K562 (cell line): Measurements from ENCODE around the gene RNH1. TPM values are rescaled to one million over a fixed set of nuclear protein-coding genes. Genes with fewer than 3 reads are reported as not detected.
A peak's percentile ranks its signal among the peaks of the same experiment; 100 is the strongest.

ENCODE experiments used
- ATAC-seq: fragments of 200-7000 bp; cut with Tn5 transposase; 3 replicates; pipeline ENCODE4 v1.9.1; 2020; ENCODE audit warnings: moderate library complexity
- BruUV-seq: library from RNA; stranded (reverse); fragments of 400-500 nt; replicated peaks from 2 replicates; lab custom pipeline; 2021; lab: Mats Ljungman, UMichigan
- CTCF ChIA-PET: fragments of 300-600 bp; formaldehyde crosslinking; extraction: SDS; loops from one replicate; lab custom pipeline; 2021; ENCODE audit warnings: low intra/inter-chr PET ratio; lab: Yijun Ruan, JAX
- POLR2A ChIA-PET: fragments of 300-600, 350-650 bp; sonication (Branson Sonifier 250); formaldehyde crosslinking; extraction: SDS; loops from one replicate; lab custom pipeline; 2021; ENCODE audit warnings: antibody characterized with exemption, inconsistent platforms; lab: Yijun Ruan, JAX
- DNase-seq, 4 experiments: peaks; one replicate each; pipeline versions ENCODE4 v3.0.0 to v3.0.0-alpha.2; 2011 to 2018; ENCODE audit warnings: low spot score in 3 of 4, mixed read lengths in 3 of 4; ENCODE audit errors: extremely low read depth in 1 of 4
- FAIRE-seq: peaks from 2 replicates; lab custom pipeline; 2011; peaks lifted over from hg19 to GRCh38; lab: Jason Lieb, UNC
- H2AFZ ChIP-seq: 2 replicates; pipeline ENCODE4 v1.6.0; 2011; ENCODE audit warnings: low read depth, low read length, control low read depth, inconsistent platforms
- H3K27ac ChIP-seq: fragments of 200-600 bp; 3 replicates; pipeline ENCODE4 v1.8.0; 2011; ENCODE audit warnings: low read depth, mild to moderate bottlenecking, control low read depth, inconsistent platforms, low read length, moderate library complexity, mixed read lengths; ENCODE audit errors: extremely low read depth
- H3K27me3 ChIP-seq, 2 experiments: fragments of 300-600 bp in 1 of 2; 2 replicates in 1 of 2; 3 replicates in 1 of 2; pipeline versions ENCODE4 v1.6.0 to v1.8.0; 2011; ENCODE audit warnings: inconsistent platforms in 2 of 2, low read length in 2 of 2, mild to moderate bottlenecking in 1 of 2, mixed read lengths in 1 of 2, moderate library complexity in 1 of 2; ENCODE audit not compliant: control insufficient read depth in 2 of 2, insufficient read depth in 2 of 2
- H3K36me3 ChIP-seq: fragments of 300-600 bp; 3 replicates; pipeline ENCODE4 v1.8.0; 2011; ENCODE audit warnings: mild to moderate bottlenecking, low read length, inconsistent platforms; ENCODE audit not compliant: control insufficient read depth, insufficient read depth
- H3K4me1 ChIP-seq, 2 experiments: fragments of 200-600 bp in 1 of 2; replicated peaks in 1 of 2; 2 replicates in 1 of 2; 3 replicates in 1 of 2; pipeline versions ENCODE4 v1.5.1 to v1.8.0; 2011; ENCODE audit warnings: inconsistent platforms in 2 of 2, low read length in 2 of 2, mild to moderate bottlenecking in 1 of 2, mixed read lengths in 1 of 2, moderate library complexity in 1 of 2; ENCODE audit not compliant: control insufficient read depth in 2 of 2, insufficient read depth in 2 of 2
- H3K4me2 ChIP-seq: 2 replicates; pipeline ENCODE4 v1.6.1; 2011; ENCODE audit warnings: low read length, control low read depth, inconsistent platforms, mixed read lengths; ENCODE audit not compliant: insufficient read depth
- H3K4me3 ChIP-seq: fragments of 200-600 bp; sonication (generic), shearing (Covaris generic); 2 replicates; pipeline ENCODE4 v1.5.1; 2016; ENCODE audit warnings: control low read depth, inconsistent platforms
- H3K79me2 ChIP-seq: fragments of 200-600 bp; 3 replicates; pipeline ENCODE4 v1.8.0; 2011; ENCODE audit warnings: low read length, inconsistent platforms; ENCODE audit not compliant: control insufficient read depth, insufficient read depth
- H3K9ac ChIP-seq, 2 experiments: 2 replicates each; pipeline versions ENCODE4 v1.6.0 to v1.6.1; 2011; ENCODE audit warnings: low read depth in 2 of 2, low read length in 2 of 2, control low read depth in 1 of 2, inconsistent platforms in 1 of 2, mild to moderate bottlenecking in 1 of 2, mixed read lengths in 1 of 2; ENCODE audit not compliant: insufficient read depth in 1 of 2
- H3K9me1 ChIP-seq: one replicate; pipeline ENCODE4 v1.6.0; 2011; ENCODE audit warnings: inconsistent platforms, mild to moderate bottlenecking, low read length, moderate library complexity; ENCODE audit not compliant: control insufficient read depth, insufficient read depth
- H3K9me3 ChIP-seq: replicated peaks from 2 replicates; pipeline ENCODE4 v1.5.1; 2011; ENCODE audit warnings: low read depth, low read length, inconsistent platforms; ENCODE audit not compliant: control insufficient read depth, insufficient read depth
- H4K20me1 ChIP-seq: replicated peaks from 2 replicates; pipeline ENCODE4 v1.6.1; 2011; ENCODE audit warnings: low read length, inconsistent platforms, mixed read lengths; ENCODE audit not compliant: control insufficient read depth, insufficient read depth
- ELF2 ChIP-seq: fragments of 250-450 bp; sonication (Bioruptor Pico); IDR thresholded peaks from 2 replicates; pipeline ENCODE4 v1.5.0; 2021; ENCODE audit warnings: mild to moderate bottlenecking
- ESRRA ChIP-seq: fragments of 450-650 bp; IDR thresholded peaks from 2 replicates; pipeline ENCODE4 v1.6.1; 2014; ENCODE audit warnings: low read depth, mild to moderate bottlenecking, moderate library complexity, borderline replicate concordance
- HCFC1 ChIP-seq: IDR thresholded peaks from 2 replicates; pipeline ENCODE4 v1.6.1; 2012; ENCODE audit warnings: low read depth, low read length, improper control_type of control experiment
- HDAC8 ChIP-seq: fragments of 450-650 bp; IDR thresholded peaks from 2 replicates; pipeline ENCODE4 v1.6.1; 2016; ENCODE audit warnings: mild to moderate bottlenecking, missing genetic modification characterization, moderate library complexity, missing compliant biosample characterization
- MED1 ChIP-seq: sonication (generic); formaldehyde crosslinking; IDR thresholded peaks from 2 replicates; pipeline ENCODE4 v1.8.1; 2023; ENCODE audit warnings: missing genetic modification reagents, borderline replicate concordance
- PHF8 ChIP-seq: fragments of 200-600 bp; sonication (generic); IDR thresholded peaks from 2 replicates; pipeline ENCODE4 v1.6.1; 2012; ENCODE audit warnings: mixed run types, mild to moderate bottlenecking, inconsistent platforms, low read length, moderate library complexity, borderline replicate concordance
- RBM22 ChIP-seq: fragments of 200-400 bp; formaldehyde crosslinking; IDR thresholded peaks from 2 replicates; pipeline ENCODE4 v1.6.1; 2018; ENCODE audit warnings: low read length, low read depth; ENCODE audit not compliant: poor library complexity, severe bottlenecking
- SAFB ChIP-seq: fragments of 200-400 bp; formaldehyde crosslinking; IDR thresholded peaks from 2 replicates; pipeline ENCODE4 v1.6.1; 2017; ENCODE audit warnings: low read depth, low read length, borderline replicate concordance
- ZBTB9 ChIP-seq: fragments of 450-650 bp; formaldehyde crosslinking; IDR thresholded peaks from 2 replicates; pipeline ENCODE4 v1.4.0; 2020; ENCODE audit warnings: mild to moderate bottlenecking, moderate library complexity
- ZEB2 ChIP-seq: fragments of 450-650 bp; IDR thresholded peaks from 2 replicates; pipeline ENCODE4 v1.6.1; 2016
- ZNF197 ChIP-seq: fragments of 200-800 bp; sonication (Bioruptor generic); IDR thresholded peaks from 2 replicates; pipeline ENCODE4 v1.6.1; 2016; ENCODE audit warnings: low read depth, missing genetic modification characterization, missing compliant biosample characterization
- ZNF395 ChIP-seq: fragments of 200-800 bp; sonication (Bioruptor generic); IDR thresholded peaks from 2 replicates; pipeline ENCODE4 v1.6.1; 2017; ENCODE audit warnings: missing genetic modification characterization, missing compliant biosample characterization
- ZNF511 ChIP-seq: sonication (generic); formaldehyde crosslinking; IDR thresholded peaks from 2 replicates; pipeline ENCODE4 v1.8.0; 2022; ENCODE audit warnings: mild to moderate bottlenecking, missing genetic modification reagents
- ZNF512 ChIP-seq: IDR thresholded peaks from 2 replicates; pipeline ENCODE4 v1.6.1; 2016; ENCODE audit warnings: missing genetic modification characterization, missing compliant biosample characterization
- ZNF830 ChIP-seq: fragments of 250-450 bp; sonication (Bioruptor Pico); IDR thresholded peaks from 2 replicates; pipeline ENCODE4 v1.5.0; 2021; ENCODE audit warnings: mild to moderate bottlenecking
- WGBS: fragments of 100-300 bp; shearing (Covaris generic); methylation state at CpG from one replicate; pipeline ENCODE4 v1.1.6; 2016; ENCODE audit warnings: low coverage, mixed read lengths; ENCODE audit not compliant: insufficient coverage; ENCODE audit errors: missing lambda C conversion rate; 5-methylcytosine and 5-hydroxymethylcytosine counted together
- in situ Hi-C: fragments of 300-500 bp; cut with MboI; formaldehyde crosslinking; loops from 4 replicates; pipeline ENCODE4 v1.15.0; 2018; ENCODE audit warnings: inconsistent platforms, mixed read lengths
- intact Hi-C: fragments of 100-400 bp; cut with micrococcal nuclease; formaldehyde crosslinking; loops from 2 replicates; pipeline ENCODE4 v1.14.2; 2022
- polyA plus RNA-seq, 8 experiments: library from polyadenylated mRNA; depleted of rRNA in 4 of 8; stranded (reverse) in 5 of 8; unstranded in 3 of 8; fragments of >200 nt; fragmentation: Nextera tagmentation in 2 of 8; fragmentation: Illumina TruSeq in 1 of 8; extraction: Ambion mirVana in 2 of 8; extraction: Trizol in 1 of 8; gene quantifications; 2 replicates each; pipeline versions ENCODE4 v1.2.1 to v1.2.3, GENCODE V29; 2011 to 2014; ENCODE audit warnings: inconsistent platforms in 1 of 8, missing spikeins in 1 of 8
- total RNA-seq, 7 experiments: library from RNA; depleted of rRNA in 6 of 7; stranded (reverse); fragments of >200 nt in 6 of 7; fragmentation: Illumina TruSeq in 2 of 7; extraction: Trizol in 2 of 7; gene quantifications; 2 replicates each; pipeline versions ENCODE4 v1.2.1 to v1.2.3, GENCODE V29; 2011 to 2021; ENCODE audit warnings: low replicate concordance in 1 of 7

RNH1 gene
- total and polyA plus RNA-seq, 9 of the 15 experiments (the other 6 are each of a cell fraction or from before 2014, with no cell fraction given), result 2.5 to 160 (median 44.3) TPM

- Histone ChIP-seq H3K4me2 (peak within 1 kb of the TSS; percentile 82), H3K27me3 (no peaks in the 10 kb centered on the region), H3K9ac (peak within 1 kb of the TSS; percentile 93 to 100), H3K9me1 (no peaks in the 10 kb centered on the region), H3K79me2 (peaks cover 67% of the 10 kb centered on the region), H3K4me3 (peak within 1 kb of the TSS; percentile 99), H3K27ac (peak within 1 kb of the TSS; percentile 92), H2AFZ (peak within 1 kb of the TSS; percentile 90), H3K9me3 (no peaks in the 10 kb centered on the region), H3K36me3 (peaks cover 39% of the 10 kb centered on the region; the same call in 2 of the 3 replicates), H4K20me1 (no peaks in the 10 kb centered on the region), H3K4me1 (peaks cover 27 to 75% of the 10 kb centered on the region in 2 experiments; a peak in 4 of 5 replicates)
- peak; percentile 89 for ATAC-seq
- ChIA-PET POLR2A (interaction anchor here (0.6 to 2.0 kb wide), 9 partner anchors 9 to 195 kb away, joined by 3 to 16 read pairs (median 4); partner anchors contain the start of gene ANO9), CTCF (no interaction called here)
- intact Hi-C loops (loop anchor here (2.0 to 5.0 kb wide), 3 partner anchors 43 to 58 kb away; partner anchors contain the start of genes PKP3 and RNH1), in situ Hi-C loops (loop anchor here (5.0 kb wide), 1 partner anchor 52 kb away; no protein-coding TSS in a partner anchor)
- peak; percentile 99 for FAIRE-seq
- no TSS peak for BruUV-seq
- WGBS, result under 1% methylated on average over 64 of the region's 108 CpGs
- DNase-seq, result peak; percentile 81 to 98 (median 86)
- peak; percentile 72; the same call in 1 of the 2 replicates for TF ChIP-seq PHF8
- TF ChIP-seq MED1 (CRISPR knock-in tag), result peak; percentile 83; the same call in 1 of the 2 replicates
- peak; percentile 57; the same call in 1 of the 2 replicates for TF ChIP-seq ZNF511 (CRISPR knock-in tag)
- TF ChIP-seq RBM22, result no peak
- TF ChIP-seq ZBTB9, result peak; percentile 36; the same call in 1 of the 2 replicates
- 0 out of 2 replicates have a peak, but pooled peaks have one; percentile 45 for TF ChIP-seq HDAC8 (tag)
- no peak for TF ChIP-seq SAFB
- TF ChIP-seq ZNF197, result peak; percentile 95
- no peak for TF ChIP-seq ELF2 (CRISPR knock-in tag)
- peak; percentile 80 for TF ChIP-seq ZNF395 (CRISPR knock-in tag)
- peak; percentile 78; the same call in 1 of the 2 replicates for TF ChIP-seq ESRRA
- TF ChIP-seq ZEB2, result no peak
- TF ChIP-seq HCFC1, result peak; percentile 99
- TF ChIP-seq ZNF830 (CRISPR knock-in tag), result no peak
- TF ChIP-seq ZNF512 (tag), result no peak
Measured at GRCh38 chr11:449889-450808, 56.9 kb downstream of the RNH1 start, which contains the start of gene PTDSS2. PTDSS2 (plus strand) TSS chr11:450279; CDS start chr11:450456, 177 bp downstream.
